NK-92 treated with Interleukin-12 subunit alpha and Interleukin-12 subunit beta, amount 100 ng/mL, for 24 hours (cell line): ENCODE data around the gene CFL1.

Experiments used
- DNase-seq: peaks from one replicate; lab custom pipeline; 2025; lab: John Stamatoyannopoulos, UW

The CFL1 gene

GRCh38 chr11:65887723-65888162, 29.8 kb upstream of the CFL1 start:
- no peak for DNase-seq

- no peak for DNase-seq
These were observed 29.1 kb upstream of the CFL1 start for GRCh38 chr11:65886826-65887722.

- DNase-seq: no peak
These were observed 28.0 kb upstream of the CFL1 start for GRCh38 chr11:65885808-65886536.

GRCh38 chr11:65885231-65885630, 27.3 kb upstream of the CFL1 start:
- no peak for DNase-seq

GRCh38 chr11:65884716-65885092, 26.7 kb upstream of the CFL1 start:
- peak; percentile 69 for DNase-seq

GRCh38 chr11:65883786-65884715, 26.1 kb upstream of the CFL1 start:
- no peak for DNase-seq

- no peak for DNase-seq
These were observed 25.2 kb upstream of the CFL1 start for GRCh38 chr11:65883058-65883761.

- DNase-seq: no peak
These were observed 24.4 kb upstream of the CFL1 start for GRCh38 chr11:65882120-65883057.

- DNase-seq: peak; percentile 77
These were observed 23.0 kb upstream of the CFL1 start for GRCh38 chr11:65880844-65881421.

GRCh38 chr11:65880027-65880426, 22.0 kb upstream of the CFL1 start:
- DNase-seq: no peak

- peak; percentile 79 for DNase-seq
These were observed 21.6 kb upstream of the CFL1 start, which contains the start of gene CTSW for GRCh38 chr11:65879617-65880016. Gene CTSW, plus strand, starts transcription at chr11:65879837. Its CDS starts 18 bp downstream, at chr11:65879855.

GRCh38 chr11:65873318-65874156, 15.6 kb upstream of the CFL1 start:
- DNase-seq: peak; percentile 92

- no peak for DNase-seq
These were observed 14.8 kb upstream of the CFL1 start, which contains the start of gene EFEMP2 for GRCh38 chr11:65872586-65873317. Gene EFEMP2, minus strand, starts transcription at chr11:65872800. Its CDS starts 446 bp downstream, at chr11:65872354.

- no peak for DNase-seq
These were observed 14.0 kb upstream of the CFL1 start for GRCh38 chr11:65871811-65872548.

GRCh38 chr11:65870706-65871681, 13.0 kb upstream of the CFL1 start:
- no peak for DNase-seq

- no peak for DNase-seq
These were observed 12.3 kb upstream of the CFL1 start for GRCh38 chr11:65870307-65870658.
